AG10803 (cell line): ENCODE data around the gene CCR4.

ENCODE experiments used
- DNase-seq: peaks from one replicate; pipeline ENCODE4 v3.0.0; 2010; ENCODE audit warnings: low read depth
- H3K4me3 ChIP-seq: 2 replicates; pipeline ENCODE4 v1.5.1; 2011; ENCODE audit warnings: mild to moderate bottlenecking, low read length, control low read depth
- TF ChIP-seq, protein P1 (sequence below): conservative IDR thresholded peaks from 2 replicates; pipeline ENCODE4 v1.5.1; 2011; ENCODE audit warnings: mild to moderate bottlenecking, low read length, control low read depth, inconsistent platforms

The CCR4 gene

GRCh38 chr3:32998631-32999451 is 47.4 kb downstream of the CCR4 start:
- H3K4me3 ChIP-seq = no peak overlapping the region
- TF ChIP-seq, protein P1, sequence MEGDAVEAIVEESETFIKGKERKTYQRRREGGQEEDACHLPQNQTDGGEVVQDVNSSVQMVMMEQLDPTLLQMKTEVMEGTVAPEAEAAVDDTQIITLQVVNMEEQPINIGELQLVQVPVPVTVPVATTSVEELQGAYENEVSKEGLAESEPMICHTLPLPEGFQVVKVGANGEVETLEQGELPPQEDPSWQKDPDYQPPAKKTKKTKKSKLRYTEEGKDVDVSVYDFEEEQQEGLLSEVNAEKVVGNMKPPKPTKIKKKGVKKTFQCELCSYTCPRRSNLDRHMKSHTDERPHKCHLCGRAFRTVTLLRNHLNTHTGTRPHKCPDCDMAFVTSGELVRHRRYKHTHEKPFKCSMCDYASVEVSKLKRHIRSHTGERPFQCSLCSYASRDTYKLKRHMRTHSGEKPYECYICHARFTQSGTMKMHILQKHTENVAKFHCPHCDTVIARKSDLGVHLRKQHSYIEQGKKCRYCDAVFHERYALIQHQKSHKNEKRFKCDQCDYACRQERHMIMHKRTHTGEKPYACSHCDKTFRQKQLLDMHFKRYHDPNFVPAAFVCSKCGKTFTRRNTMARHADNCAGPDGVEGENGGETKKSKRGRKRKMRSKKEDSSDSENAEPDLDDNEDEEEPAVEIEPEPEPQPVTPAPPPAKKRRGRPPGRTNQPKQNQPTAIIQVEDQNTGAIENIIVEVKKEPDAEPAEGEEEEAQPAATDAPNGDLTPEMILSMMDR = no peak
- DNase-seq = no peak

DNA sequence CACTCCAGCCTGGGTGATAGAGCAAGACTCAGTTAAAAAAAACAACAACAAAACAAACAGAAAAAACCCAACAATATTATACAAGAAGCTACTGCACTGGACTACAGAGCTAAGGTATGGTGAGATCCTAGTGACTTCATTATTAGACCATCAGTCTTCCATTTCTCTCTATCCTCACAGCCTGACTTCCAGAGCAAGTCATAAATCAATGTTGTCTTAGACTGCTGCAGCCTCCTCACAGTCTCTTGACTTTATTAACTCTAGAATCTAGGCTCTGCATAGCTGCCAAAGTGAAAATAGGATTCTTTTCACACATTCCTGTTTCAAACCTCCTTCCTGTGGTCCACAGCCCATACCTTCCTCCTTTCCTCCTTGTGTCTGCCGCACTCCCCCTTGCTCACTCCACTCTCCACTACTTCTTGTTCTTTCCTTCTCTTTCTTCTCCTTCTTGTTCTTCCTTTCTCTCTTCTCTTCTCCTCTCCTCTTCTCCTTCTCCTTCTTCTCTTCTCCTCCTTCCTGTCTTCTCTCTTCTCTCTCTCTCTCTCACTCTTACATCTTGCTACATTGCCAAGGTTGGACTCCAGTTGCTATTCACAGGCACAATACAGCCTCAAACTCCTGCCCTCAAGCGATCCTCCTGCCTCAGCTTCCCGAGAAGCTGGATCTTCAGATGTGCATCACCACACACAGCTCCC is 49.4 kb downstream of the CCR4 start:
- no peak overlapping the region for H3K4me3 ChIP-seq
- TF ChIP-seq, protein P1 = no peak
- no peak for DNase-seq

DNA sequence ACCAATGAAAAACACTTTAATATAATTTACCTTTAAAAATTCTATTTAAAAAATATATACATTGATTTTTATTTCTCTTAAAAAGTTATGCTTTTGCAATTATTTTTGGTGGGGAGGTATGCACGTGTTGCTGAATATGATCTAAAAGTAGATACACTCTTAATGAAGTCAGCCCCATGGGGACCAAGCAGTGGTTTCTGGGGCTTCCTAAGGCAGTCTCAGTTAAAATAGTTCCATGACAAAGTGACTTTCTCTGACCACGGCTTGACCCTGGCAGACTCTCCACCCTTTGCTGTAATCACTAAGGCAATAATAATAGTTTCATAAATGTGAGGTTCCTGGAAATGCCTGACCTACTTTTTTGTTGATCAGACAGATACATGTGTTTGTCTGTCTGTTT is 50.4 kb downstream of the CCR4 start:
- no peak for DNase-seq

DNA sequence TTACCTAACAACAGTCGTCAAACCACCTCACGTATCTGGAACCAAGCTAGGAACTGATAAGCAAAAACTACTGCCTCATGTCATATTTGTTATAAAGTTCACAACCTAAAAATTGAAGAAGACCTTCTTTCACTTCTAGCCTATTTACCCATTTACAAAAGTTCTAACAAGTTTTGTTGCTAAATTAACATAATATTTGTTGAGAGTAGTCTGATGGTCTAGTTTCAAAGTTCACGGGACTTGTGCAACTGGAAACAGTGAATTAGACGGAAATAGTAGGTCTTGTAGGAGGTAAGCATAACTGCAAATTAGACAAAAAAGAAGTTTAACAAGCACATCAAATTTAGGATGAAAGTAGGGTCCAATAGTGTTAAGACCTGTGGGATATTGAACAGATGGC is 51.9 kb downstream of the CCR4 start:
- no peak for DNase-seq
- H3K4me3 ChIP-seq = no peak overlapping the region
- TF ChIP-seq, protein P1 = no peak

More for the DNA sequence above, 50.4 kb downstream of the CCR4 start:
- TF ChIP-seq, protein P1 = no peak
- H3K4me3 ChIP-seq = no peak overlapping the region

DNA sequence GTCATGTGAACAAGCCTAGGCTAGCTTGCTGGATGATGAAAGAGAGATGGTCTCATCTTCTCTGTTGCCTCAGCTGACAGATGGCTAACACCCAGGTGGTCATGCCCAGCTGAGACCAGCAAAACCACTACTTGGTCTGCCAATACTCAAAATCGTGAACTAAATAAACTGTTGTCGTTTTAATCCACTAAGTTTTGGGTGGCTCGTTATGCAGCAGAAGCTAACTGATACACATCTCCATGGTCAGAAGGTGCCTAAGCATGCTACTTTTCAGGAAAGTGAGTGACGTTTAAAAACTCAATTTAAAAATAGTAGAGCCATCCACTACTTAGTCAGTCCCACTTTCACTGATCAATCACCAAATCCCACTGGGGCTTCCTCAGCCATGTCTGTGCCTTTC is 52.8 kb downstream of the CCR4 start:
- DNase-seq = no peak
- no peak overlapping the region for H3K4me3 ChIP-seq
- TF ChIP-seq, protein P1 = no peak

GRCh38 chr3:33004961-33005360 is 53.5 kb downstream of the CCR4 start:
- TF ChIP-seq, protein P1 = no peak
- no peak for DNase-seq

More at GRCh38 chr3:33004961-33005360, 53.5 kb downstream of the CCR4 start:
- no peak overlapping the region for H3K4me3 ChIP-seq
